ENCODE measurements around the gene SERTAD3. TPM values are rescaled to one million over a fixed set of nuclear protein-coding genes. Genes with fewer than 3 reads are reported as not detected.

The SERTAD3 gene
- polyA plus RNA-seq, 1 of the 3 experiments (the other 2 are of a cell fraction): 11.3 TPM

DNA sequence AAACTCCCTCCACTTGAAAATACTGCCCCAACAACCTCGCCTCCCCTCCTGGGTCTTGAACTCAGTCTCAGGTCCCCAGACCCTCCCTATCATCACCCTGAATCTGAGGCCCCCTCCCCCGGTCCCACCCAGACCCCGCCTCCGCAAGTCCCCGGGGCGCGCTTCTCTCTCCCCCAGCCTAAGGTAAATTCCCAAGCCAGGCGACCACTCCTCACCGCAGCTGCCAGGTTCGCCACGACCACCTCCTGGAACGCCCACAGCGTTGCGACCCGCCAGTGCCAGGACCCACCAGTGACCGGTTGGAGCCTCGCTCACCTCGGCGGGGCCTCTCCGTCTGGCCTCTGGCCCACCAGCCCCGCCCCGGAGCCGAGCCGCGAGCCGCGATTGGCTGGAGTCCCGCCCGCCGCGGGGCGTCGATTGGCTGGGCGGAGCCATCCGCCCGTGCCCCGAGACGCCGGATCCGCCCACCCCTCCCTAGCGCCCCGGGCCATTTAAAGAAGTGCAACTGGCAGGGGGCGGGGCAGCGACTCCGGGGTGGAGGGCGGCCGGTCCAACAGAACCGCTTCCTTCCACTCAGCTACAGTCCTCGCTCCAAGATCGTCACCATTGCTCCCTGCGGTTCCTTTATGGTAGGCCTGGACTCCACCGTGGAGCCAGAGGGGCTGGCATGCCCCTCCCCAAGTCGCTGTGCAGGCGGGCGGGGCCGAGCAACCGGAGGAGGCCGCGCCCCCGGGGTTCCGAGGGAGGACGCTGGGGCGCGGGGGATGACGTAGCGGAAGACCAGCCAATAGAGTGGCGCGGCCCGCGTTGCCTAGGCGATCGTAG is at the start of gene SERTAD3 (continued):
- TF ChIP-seq, protein P1, sequence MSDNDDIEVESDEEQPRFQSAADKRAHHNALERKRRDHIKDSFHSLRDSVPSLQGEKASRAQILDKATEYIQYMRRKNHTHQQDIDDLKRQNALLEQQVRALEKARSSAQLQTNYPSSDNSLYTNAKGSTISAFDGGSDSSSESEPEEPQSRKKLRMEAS (IDR thresholded peaks at IDR 0.05; ENCODE audit: low read depth): no peak
- TF ChIP-seq JUND (IDR thresholded peaks at IDR 0.05) (no peak), TAF1 (IDR thresholded peaks at IDR 0.05; ENCODE audit: borderline replicate concordance, low read depth, low read length) (peak; percentile 66; the same call in 1 of the 2 replicates), GABPA (IDR thresholded peaks at IDR 0.05; ENCODE audit: low read depth) (no peak), MEF2A (IDR thresholded peaks at IDR 0.05; ENCODE audit: borderline replicate concordance, low read depth) (no peak), GATA2 (CRISPR knock-in tag; IDR thresholded peaks at IDR 0.05) (peak; percentile 47; the same call in 1 of the 2 replicates), RXRA (IDR thresholded peaks at IDR 0.05; ENCODE audit: borderline replicate concordance, low read depth) (no peak), NFIC (IDR thresholded peaks at IDR 0.05; ENCODE audit: borderline replicate concordance) (no peak; the same call in 1 of the 2 replicates), RCOR1 (IDR thresholded peaks at IDR 0.05; ENCODE audit: low read length) (no peak), TEAD4 (IDR thresholded peaks at IDR 0.05; ENCODE audit: borderline replicate concordance, insufficient read depth) (no peak), CHD2 (IDR thresholded peaks at IDR 0.05; ENCODE audit: low read length, partially characterized antibody) (no peak)
- TF ChIP-seq, protein P2, sequence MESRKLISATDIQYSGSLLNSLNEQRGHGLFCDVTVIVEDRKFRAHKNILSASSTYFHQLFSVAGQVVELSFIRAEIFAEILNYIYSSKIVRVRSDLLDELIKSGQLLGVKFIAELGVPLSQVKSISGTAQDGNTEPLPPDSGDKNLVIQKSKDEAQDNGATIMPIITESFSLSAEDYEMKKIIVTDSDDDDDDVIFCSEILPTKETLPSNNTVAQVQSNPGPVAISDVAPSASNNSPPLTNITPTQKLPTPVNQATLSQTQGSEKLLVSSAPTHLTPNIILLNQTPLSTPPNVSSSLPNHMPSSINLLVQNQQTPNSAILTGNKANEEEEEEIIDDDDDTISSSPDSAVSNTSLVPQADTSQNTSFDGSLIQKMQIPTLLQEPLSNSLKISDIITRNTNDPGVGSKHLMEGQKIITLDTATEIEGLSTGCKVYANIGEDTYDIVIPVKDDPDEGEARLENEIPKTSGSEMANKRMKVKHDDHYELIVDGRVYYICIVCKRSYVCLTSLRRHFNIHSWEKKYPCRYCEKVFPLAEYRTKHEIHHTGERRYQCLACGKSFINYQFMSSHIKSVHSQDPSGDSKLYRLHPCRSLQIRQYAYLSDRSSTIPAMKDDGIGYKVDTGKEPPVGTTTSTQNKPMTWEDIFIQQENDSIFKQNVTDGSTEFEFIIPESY (IDR thresholded peaks at IDR 0.05; ENCODE audit: borderline replicate concordance, low read depth): no peak

DNA sequence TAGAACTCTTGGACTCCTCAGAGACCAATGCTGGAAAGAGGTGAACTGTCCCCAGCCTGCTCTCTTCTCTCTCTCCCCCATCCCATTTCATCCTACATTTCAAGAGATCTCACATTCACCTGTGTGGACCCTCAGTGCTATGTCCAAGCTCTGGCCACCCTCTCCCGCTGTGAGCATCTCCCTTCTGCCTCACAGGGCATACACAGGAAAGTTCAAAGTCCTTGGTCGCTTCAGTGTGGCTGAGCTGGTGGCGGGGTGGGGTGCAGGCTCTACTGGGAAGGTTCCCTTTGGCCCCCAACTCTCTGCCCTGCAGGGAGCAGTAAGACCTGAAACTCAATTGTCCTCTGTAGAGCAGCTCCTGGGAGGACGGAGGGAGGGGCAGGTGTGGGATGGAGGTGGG is 49.6 kb upstream of the SERTAD3 start:
- H3K9me2 ChIP-seq: no peaks in the 10 kb centered on the region
- no peak for DNase-seq
- 14% methylated on average over 4 of the region's 4 CpGs for WGBS (ENCODE audit: low lambda C conversion rate)
- H3K9me3 ChIP-seq: no peaks in the 10 kb centered on the region
- no peak overlapping the region for H3K27ac ChIP-seq (ENCODE audit: low read depth in 2 of 2, low read length in 1 of 2)
- H3K27me3 ChIP-seq (ENCODE audit: insufficient read depth): no peaks in the 10 kb centered on the region
- TF ChIP-seq RCOR1 (IDR thresholded peaks at IDR 0.05; ENCODE audit: low read length) (no peak), GATA2 (CRISPR knock-in tag; IDR thresholded peaks at IDR 0.05) (no peak), RAD21 (IDR thresholded peaks at IDR 0.05; ENCODE audit: low read length) (no peak), TEAD4 (IDR thresholded peaks at IDR 0.05; ENCODE audit: borderline replicate concordance, insufficient read depth) (no peak)
- TF ChIP-seq, protein P3, sequence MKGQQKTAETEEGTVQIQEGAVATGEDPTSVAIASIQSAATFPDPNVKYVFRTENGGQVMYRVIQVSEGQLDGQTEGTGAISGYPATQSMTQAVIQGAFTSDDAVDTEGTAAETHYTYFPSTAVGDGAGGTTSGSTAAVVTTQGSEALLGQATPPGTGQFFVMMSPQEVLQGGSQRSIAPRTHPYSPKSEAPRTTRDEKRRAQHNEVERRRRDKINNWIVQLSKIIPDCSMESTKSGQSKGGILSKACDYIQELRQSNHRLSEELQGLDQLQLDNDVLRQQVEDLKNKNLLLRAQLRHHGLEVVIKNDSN (IDR thresholded peaks at IDR 0.05; ENCODE audit: borderline replicate concordance, low read depth): no peak
- TF ChIP-seq, protein P1 (IDR thresholded peaks at IDR 0.05; ENCODE audit: low read depth): no peak
- H3K36me3 ChIP-seq (replicated peaks in 1 of 2; ENCODE audit: control insufficient read depth in 1 of 2, insufficient read depth in 2 of 2, low read length in 1 of 2): no peaks in the 10 kb centered on the region
- H3K4me3 ChIP-seq (ENCODE audit: low read depth in 2 of 2, low read length in 1 of 2): no peak overlapping the region
- ChIA-PET CTCF (interaction anchor here (1.7 kb wide), 1 partner anchor 36 kb away, joined by 4 read pairs; no protein-coding TSS in a partner anchor), POLR2A (no interaction called here)
- H3K4me1 ChIP-seq (ENCODE audit: control insufficient read depth in 1 of 2, insufficient read depth in 2 of 2, low read depth in 1 of 2, low read length in 1 of 2): no peaks in the 10 kb centered on the region
- no peaks in the 10 kb centered on the region for H3F3A ChIP-seq (replicated peaks; ENCODE audit: insufficient read depth)
- no peak overlapping the region for H2AFZ ChIP-seq (ENCODE audit: low read depth)
- H3K4me2 ChIP-seq: no peak overlapping the region
- no peaks in the 10 kb centered on the region for H4K20me1 ChIP-seq (ENCODE audit: insufficient read depth)
- no peaks in the 10 kb centered on the region for H3K79me2 ChIP-seq (ENCODE audit: insufficient read depth)
- H3K9ac ChIP-seq: no peak overlapping the region

Data from SK-N-SH (cell line).